DMS53 treated with DMSO at 0.1 percent for 48 hours (cell line): ENCODE results near the gene PPP2R3B.

Experiments
- DNase-seq: peaks from one replicate; lab custom pipeline; 2025; ENCODE audit not compliant: unreplicated experiment; lab: John Stamatoyannopoulos, UW

Gene PPP2R3B

DNA sequence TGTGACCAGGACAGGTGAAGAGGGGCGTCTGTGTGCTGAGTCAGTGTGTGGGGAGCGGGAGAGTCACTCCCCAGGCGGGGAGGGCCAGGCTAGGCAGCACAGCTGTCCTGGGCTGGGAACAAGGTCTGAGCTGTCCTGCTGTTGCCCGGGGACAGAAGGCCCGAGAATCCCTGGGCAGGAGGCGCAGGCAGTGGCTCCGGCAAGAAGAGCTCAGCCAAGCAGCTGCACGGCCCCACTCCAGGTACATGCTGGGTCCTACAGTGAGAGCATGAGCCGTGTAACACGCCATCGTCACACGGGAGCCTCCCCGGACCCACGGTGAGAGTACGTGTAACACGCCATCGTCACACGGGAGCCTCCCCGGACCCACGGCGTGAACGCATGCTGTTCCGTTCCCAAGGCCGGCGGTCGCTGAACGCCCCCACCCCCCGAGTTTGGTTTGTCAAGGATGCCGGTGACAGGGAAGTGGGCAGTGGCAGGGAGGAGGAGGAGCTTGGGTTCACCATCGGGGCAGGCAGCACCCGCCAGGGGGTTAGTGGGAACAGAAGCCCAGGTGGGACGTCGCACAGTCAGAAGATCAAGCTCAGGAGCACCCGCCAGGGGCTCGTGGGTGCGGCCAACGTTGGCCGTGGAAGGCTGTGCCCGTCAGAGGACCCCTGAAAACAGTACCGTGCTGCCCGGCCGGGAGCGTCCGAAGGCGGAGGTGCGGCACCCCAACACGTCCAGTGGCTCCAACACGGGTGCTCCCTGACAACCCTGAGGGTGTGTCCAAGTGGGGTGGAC, 15.6 kb downstream of the PPP2R3B start:
- no peak for DNase-seq

- DNase-seq = no peak
These were observed 16.3 kb downstream of the PPP2R3B start for GRCh38 chrX:370244-370962.

- no peak for DNase-seq
These were observed 17.1 kb downstream of the PPP2R3B start for GRCh38 chrX:369563-370101.

DNA sequence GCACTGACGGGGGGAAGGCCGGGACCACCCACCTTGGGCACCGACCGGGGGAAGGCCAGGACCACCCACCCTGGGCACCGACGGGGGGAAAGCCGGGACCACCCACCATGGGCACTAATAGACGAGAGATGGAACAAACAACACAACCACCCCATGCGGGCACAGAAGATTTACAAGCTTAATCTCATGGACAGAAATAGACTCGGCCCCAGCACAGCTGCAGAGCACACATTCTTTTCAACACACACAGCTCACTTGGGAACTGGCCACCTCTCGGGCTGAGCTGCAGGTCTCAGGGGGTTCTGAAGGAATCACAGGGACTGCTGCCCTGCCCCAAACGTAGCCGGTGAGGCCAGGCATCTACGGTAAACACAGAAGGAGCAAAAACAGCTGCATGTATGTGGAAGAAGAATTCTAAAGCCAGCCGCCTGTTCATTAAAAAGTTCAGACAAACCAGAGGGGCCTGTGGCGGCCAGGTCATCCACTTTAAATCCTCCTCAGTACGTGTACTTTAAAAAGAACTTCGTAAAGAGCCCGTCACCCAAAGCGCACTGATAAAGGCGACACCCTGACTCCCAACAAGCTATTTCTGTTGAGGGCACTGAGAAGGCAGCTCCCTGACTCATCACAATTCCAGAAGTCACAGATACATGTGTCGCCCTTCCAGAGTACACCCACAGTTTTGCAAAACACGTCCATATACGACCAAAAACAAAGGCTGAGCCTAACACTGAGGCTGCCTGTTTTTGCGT, 17.7 kb downstream of the PPP2R3B start:
- DNase-seq = no peak

DNA sequence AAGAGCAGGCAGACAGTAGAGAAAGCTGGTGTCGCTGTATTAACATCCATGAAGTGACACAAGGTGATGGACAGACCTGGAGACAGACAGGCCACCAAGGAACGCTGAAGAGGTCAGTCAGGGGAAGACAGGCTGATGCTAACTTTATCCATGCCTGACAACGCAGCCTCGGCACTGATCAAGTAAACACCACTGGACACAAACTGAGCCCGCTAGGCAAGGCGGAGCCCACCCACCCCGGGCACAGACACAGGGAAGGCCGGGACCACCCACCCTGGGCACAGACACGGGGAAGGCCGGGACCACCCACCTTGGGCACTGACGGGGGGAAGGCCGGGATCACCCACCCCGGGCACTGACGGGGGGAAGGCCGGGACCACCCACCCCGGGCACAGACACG, 18.8 kb downstream of the PPP2R3B start:
- DNase-seq = no peak

DNA sequence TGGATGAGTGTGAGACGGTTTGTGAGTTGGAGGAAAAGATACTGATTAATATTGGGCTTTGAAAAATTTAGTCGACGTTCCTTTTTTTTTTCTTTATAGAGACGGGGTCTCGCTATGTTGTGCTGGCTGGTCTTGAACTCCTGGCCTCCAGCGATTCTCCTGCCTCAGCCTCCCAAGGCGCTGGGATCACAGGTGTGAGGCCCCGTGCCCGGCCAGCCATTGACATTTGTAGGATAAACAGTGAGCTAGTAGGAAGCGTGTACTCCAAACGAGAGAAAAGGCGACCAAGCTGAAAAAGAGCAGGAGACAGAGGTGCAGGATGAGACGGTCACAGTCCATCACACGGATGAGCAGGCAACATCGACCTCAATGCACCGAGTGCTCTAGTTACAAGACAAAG, 19.4 kb downstream of the PPP2R3B start:
- no peak for DNase-seq

DNA sequence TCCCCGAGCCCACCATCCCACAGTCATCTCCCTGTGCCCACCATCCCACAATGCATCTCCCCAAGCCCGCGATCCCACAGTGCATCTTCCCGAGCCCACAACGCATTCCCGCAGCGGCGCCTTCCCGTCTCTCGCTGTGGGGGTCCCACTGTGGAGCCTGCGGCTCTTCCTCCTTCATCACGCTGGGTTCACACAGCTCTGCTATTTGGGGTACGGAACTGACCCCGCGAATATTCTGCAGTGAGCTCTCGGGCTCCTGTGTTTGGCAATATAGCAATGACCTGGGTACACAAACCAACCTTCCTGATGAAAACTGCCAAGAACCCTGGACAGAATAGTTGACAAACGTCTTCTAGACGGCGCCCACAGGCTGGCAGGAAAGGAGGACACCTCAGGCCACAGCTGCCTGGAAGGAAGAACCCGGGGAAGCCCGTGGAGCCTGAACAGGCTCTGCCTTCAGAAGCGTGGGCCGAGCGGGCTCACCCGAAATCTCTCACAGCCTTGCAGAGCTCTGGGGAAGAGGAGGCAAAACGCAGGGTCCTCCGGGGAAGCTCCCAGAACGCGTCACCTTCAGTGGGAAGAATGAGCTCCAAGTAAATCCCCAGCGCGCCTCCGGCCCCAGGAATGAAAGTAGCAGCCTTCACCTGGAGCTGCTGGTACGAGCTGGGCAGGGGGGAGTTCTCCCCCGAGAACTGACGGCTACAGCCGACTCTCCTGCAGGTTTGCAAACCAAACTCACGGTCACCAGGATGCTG, 22.9 kb downstream of the PPP2R3B start:
- DNase-seq = no peak

DNA sequence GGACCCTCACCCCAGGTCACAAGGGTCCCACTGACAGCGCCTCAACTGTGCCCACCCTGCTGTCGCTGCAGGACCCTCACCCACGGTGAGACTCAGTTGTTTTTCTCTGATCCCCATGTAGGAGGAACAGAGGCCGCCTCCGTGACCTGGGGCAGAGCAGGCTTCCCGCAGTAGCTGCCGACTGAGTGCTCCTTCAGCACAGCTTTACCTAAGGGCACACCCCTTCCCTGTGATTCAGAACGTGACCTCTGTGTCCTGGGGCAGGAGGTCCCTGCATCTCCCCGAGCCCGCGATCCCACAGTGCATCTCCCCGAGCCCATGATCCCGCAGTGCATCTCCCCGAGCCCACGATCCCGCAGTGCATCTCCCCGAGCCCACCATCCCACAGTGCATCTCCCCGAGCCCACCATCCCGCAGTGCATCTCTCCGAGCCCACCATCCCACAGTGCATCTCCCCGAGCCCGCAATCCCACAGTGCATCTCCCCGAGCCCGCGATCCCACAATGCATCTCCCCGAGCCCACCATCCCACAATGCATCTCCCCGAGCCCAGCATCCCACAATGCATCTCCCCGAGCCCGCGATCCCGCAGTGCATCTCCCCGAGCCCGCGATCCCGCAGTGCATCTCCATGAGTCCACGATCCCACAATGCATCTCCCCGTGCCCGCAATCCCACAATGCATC, 23.6 kb downstream of the PPP2R3B start:
- no peak for DNase-seq

DNA sequence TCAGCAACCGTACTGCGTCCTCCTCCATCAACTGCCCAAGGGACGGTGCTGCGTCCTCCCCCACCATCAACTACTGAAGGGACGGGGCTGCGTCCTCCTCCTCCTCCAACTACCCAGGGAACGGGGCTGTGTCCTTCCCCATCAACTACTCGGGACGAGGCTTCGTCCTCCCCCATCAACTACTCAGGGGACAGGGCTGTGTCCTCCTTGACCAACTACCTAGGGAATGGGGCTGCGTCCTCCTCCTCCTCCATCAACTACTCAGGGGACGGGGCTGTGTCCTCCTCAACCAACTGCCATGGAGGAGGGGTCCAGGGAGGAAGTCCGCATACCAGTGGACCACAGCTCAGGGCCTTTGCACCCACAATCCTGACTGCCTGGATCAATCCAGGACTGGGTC, 24.4 kb downstream of the PPP2R3B start:
- no peak for DNase-seq

- no peak for DNase-seq
These were observed 25.2 kb downstream of the PPP2R3B start for GRCh38 chrX:361231-362145.

DNA sequence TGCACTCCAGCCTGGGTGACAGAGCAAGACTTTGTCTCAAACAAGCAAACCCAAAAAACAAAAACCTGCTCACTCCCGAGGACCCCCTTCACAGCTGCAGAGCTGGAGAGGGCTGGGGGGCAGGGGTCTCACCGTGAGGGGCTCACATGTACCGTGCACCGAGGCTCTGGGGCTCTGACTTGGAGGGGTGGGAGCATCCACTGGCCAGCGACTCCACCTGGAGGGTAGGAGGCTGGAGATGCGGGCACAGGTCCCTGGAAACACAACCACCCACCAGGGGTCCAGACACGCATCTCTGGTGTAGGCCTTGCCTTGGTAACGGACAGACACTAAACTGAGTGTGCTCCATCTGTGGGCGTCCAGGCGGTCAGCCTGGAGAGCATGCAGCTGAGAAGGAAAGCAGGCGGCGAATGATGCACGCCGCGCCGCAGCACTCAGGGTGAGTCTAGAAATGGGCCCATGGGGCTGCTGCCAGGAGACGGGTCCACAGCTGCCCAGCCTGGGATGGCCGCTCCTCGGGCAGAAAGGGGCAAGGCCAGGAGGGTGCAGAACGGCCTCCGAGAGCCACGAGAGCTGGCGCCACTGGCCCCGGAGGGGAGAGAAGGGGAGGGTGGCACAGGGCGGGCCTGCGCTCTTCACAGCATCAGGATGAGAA, 26.1 kb downstream of the PPP2R3B start:
- no peak for DNase-seq

DNA sequence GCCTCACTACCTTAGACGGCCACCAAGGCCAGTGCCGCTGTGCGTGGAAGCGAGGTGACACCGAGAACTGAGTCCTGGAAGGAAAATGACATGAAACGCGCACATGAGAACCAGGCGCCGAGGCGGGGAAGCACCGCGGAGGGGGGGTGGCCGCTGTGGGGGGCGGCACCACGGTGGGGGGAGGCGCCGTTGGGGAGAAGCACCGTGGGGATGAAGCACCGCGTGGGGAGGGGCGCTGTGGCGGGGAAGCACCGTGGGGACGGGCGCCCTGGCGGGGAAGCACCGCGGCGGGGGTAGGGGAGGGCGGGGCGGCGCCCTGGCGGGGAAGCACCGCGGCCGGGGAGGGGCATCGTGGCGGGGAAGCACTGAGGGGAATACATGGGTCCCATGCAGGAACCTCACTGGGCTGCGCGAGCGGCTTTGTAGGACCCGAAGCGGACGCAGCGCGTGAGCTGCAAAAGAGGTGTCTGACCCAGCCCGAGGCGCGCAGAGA, 28.0 kb downstream of the PPP2R3B start:
- DNase-seq = no peak

DNA sequence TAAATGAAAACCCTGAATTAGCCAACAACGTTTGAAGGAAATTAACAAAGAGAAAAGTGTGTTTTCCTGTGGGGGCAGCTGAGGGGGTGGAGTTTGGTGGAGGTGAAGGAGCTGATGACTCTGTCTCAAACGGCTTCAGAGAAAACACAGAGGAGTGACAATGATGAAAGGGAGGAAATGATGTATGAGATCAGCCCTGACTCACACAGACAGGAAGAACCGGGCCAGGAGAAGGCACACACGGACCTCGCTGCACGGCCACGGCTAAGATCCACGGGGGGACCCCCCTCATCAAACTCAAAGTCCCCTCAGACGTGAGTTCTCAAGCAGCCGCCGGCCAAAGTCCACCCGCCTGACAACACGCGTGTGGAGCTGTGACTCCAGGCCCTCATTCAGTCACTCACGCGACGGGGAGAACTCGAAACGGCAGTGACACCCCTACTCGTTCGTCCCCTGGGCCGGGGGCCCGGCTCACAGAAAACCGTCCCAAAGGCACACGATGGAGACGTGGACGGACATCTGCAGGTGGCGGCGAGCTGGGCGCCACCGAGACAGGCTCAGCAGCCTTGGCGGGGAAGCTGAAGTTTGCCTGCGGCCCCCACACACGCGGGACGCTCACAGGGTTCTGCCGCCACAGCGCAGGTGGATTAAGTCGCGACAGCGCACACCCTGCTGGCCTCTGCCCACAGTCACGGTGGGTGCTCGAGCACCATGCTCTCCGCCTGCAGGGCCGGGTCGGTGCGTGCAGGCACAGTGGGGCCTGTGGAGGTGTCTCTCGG, 28.8 kb downstream of the PPP2R3B start:
- DNase-seq = no peak

GRCh38 chrX:357035-357692, 29.5 kb downstream of the PPP2R3B start:
- DNase-seq = no peak

GRCh38 chrX:356385-357034, 30.2 kb downstream of the PPP2R3B start:
- DNase-seq = no peak

DNA sequence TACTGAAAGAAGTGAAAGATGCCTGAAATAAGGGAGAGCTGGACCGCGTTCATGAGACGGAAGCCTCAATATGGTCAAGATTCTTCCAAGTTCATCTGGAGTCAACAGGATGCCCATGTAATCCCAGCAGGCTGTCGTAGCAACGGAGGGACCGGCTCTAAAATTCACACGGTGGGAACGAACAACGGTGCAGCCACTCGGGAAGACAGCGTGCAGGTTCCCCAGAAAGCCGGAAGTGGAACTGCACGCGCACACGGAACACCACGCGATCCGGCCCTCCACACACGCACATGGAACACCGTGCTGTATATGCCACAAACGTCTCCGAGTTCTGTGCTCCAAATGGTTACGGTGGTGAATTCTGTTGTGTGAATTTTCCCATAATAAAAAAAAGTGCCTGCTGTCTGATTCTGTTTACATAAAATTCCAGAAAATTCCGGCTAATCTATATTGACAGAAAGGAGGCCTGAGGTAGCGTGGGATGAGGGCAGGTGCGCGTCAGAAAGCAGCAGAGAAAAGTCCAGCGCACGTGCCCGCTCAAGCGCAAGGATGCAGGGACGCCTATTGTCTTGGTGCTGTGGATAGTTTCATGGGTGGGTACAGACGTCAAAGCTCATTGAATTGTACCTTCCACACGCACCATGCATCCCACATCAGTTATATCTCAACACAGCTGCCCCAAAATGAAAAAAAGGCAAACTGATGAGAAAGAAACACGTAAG, 31.2 kb downstream of the PPP2R3B start:
- DNase-seq = no peak
